H9 (cell line): ENCODE measurements around the gene APOL1. TPM values are rescaled to one million over a fixed set of nuclear protein-coding genes. Genes with fewer than 3 reads are reported as not detected.

Experiments used
- DNase-seq: peaks from one replicate; pipeline ENCODE4 v3.0.0-alpha.2; 2017
- H2AFZ ChIP-seq: one replicate; pipeline ENCODE4 v1.6.1; 2013; ENCODE audit warnings: mild to moderate bottlenecking, low read length, control low read depth, moderate library complexity
- H2AK5ac ChIP-seq: 2 replicates; pipeline ENCODE4 v1.6.1; 2013; ENCODE audit warnings: low read length, control low read depth, mixed read lengths; ENCODE audit not compliant: insufficient read length
- H2BK120ac ChIP-seq: one replicate; pipeline ENCODE4 v1.6.1; 2013; ENCODE audit warnings: low read depth, mild to moderate bottlenecking, low read length, control low read depth, inconsistent platforms; ENCODE audit not compliant: poor library complexity, severe bottlenecking
- H2BK12ac ChIP-seq: 2 replicates; pipeline ENCODE4 v1.6.1; 2013; ENCODE audit warnings: low read length, control low read depth, mixed read lengths, low read depth; ENCODE audit not compliant: insufficient read length
- H2BK15ac ChIP-seq: 2 replicates; pipeline ENCODE4 v1.6.1; 2013; ENCODE audit warnings: low read depth, low read length, control low read depth
- H2BK20ac ChIP-seq: one replicate; pipeline ENCODE4 v1.6.1; 2013; ENCODE audit warnings: low read depth, mild to moderate bottlenecking, low read length, control low read depth, inconsistent platforms; ENCODE audit not compliant: poor library complexity, severe bottlenecking
- H2BK5ac ChIP-seq: 2 replicates; pipeline ENCODE4 v1.6.1; 2013; ENCODE audit warnings: low read length, control low read depth, mixed read lengths; ENCODE audit not compliant: insufficient read length
- H3K14ac ChIP-seq: 2 replicates; pipeline ENCODE4 v1.6.1; 2013; ENCODE audit warnings: low read length, control low read depth; ENCODE audit not compliant: insufficient read depth
- H3K18ac ChIP-seq: 2 replicates; pipeline ENCODE4 v1.6.1; 2013; ENCODE audit warnings: low read depth, mild to moderate bottlenecking, mixed read lengths, low read length, control low read depth; ENCODE audit not compliant: insufficient read length
- H3K23ac ChIP-seq: 2 replicates; pipeline ENCODE4 v1.6.1; 2013; ENCODE audit warnings: low read length, control low read depth, mixed read lengths, low read depth; ENCODE audit not compliant: insufficient read length
- H3K23me2 ChIP-seq: 2 replicates; pipeline ENCODE4 v1.6.1; 2013; ENCODE audit warnings: low read depth, mild to moderate bottlenecking, mixed read lengths, low read length, control low read depth; ENCODE audit not compliant: insufficient read length, poor library complexity, severe bottlenecking
- H3K27ac ChIP-seq: 2 replicates; pipeline ENCODE4 v1.5.1; 2013; ENCODE audit warnings: low read length, control low read depth, mixed read lengths, low read depth; ENCODE audit not compliant: insufficient read length
- H3K27me3 ChIP-seq: 2 replicates; pipeline ENCODE4 v1.6.1; 2013; ENCODE audit warnings: low read length, control low read depth, inconsistent platforms; ENCODE audit not compliant: insufficient read depth
- H3K4ac ChIP-seq: 2 replicates; pipeline ENCODE4 v1.6.1; 2013; ENCODE audit warnings: low read depth, mild to moderate bottlenecking, control low read depth, inconsistent platforms, low read length, moderate library complexity
- H3K4me1 ChIP-seq: 2 replicates; pipeline ENCODE4 v1.6.1; 2013; ENCODE audit warnings: low read length, control low read depth, inconsistent platforms; ENCODE audit not compliant: insufficient read depth
- H3K4me2 ChIP-seq: 2 replicates; pipeline ENCODE4 v1.6.1; 2013; ENCODE audit warnings: low read length, control low read depth, mixed read lengths; ENCODE audit not compliant: insufficient read length, insufficient read depth
- H3K56ac ChIP-seq: 2 replicates; pipeline ENCODE4 v1.6.1; 2013; ENCODE audit warnings: low read depth, mild to moderate bottlenecking, mixed read lengths, low read length, control low read depth; ENCODE audit not compliant: insufficient read length
- H3K79me1 ChIP-seq: 2 replicates; pipeline ENCODE4 v1.6.1; 2013; ENCODE audit warnings: low read depth, mild to moderate bottlenecking, moderate library complexity, low read length, control low read depth, inconsistent platforms; ENCODE audit not compliant: insufficient read depth, poor library complexity, severe bottlenecking
- H3K79me2 ChIP-seq: 2 replicates; pipeline ENCODE4 v1.6.1; 2013; ENCODE audit warnings: low read length, control low read depth, inconsistent platforms; ENCODE audit not compliant: insufficient read depth
- H3K9ac ChIP-seq: 2 replicates; pipeline ENCODE4 v1.6.1; 2013; ENCODE audit warnings: low read length, control low read depth, mixed read lengths; ENCODE audit not compliant: insufficient read length; ENCODE audit errors: extremely low read depth
- H3K9me3 ChIP-seq: one replicate; pipeline ENCODE4 v1.6.1; 2013; ENCODE audit warnings: low read depth, low read length, inconsistent platforms; ENCODE audit not compliant: control insufficient read depth
- H3T11ph ChIP-seq: one replicate; pipeline ENCODE4 v1.6.1; 2013; ENCODE audit warnings: mild to moderate bottlenecking, low read length, control low read depth, inconsistent platforms
- H4K20me1 ChIP-seq: one replicate; pipeline ENCODE4 v1.6.1; 2013; ENCODE audit not compliant: control insufficient read depth, insufficient read length, insufficient read depth
- H4K5ac ChIP-seq: 2 replicates; pipeline ENCODE4 v1.6.1; 2013; ENCODE audit warnings: low read depth, mild to moderate bottlenecking, mixed read lengths, low read length, control low read depth; ENCODE audit not compliant: insufficient read length
- H4K8ac ChIP-seq: replicated peaks from 2 replicates; pipeline ENCODE4 v1.6.1; 2013; ENCODE audit warnings: low read length, control low read depth, mixed read lengths, low read depth; ENCODE audit not compliant: insufficient read length
- H4K91ac ChIP-seq: 2 replicates; pipeline ENCODE4 v1.6.1; 2013; ENCODE audit warnings: low read depth, mild to moderate bottlenecking, moderate library complexity, mixed read lengths, low read length, control low read depth; ENCODE audit not compliant: insufficient read length
- H3K27ac Mint-ChIP-seq, 3 experiments: 2 replicates in 2 of 3; 3 replicates in 1 of 3; pipeline ENCODE4 v1.8.0; 2020 to 2021; ENCODE audit warnings: mixed read lengths in 3 of 3, mild to moderate bottlenecking in 1 of 3, moderate library complexity in 1 of 3
- H3K27me3 Mint-ChIP-seq: 2 replicates; pipeline ENCODE4 v1.8.0; 2021; ENCODE audit warnings: low read depth, mild to moderate bottlenecking, moderate library complexity, mixed read lengths
- H3K36me3 Mint-ChIP-seq, 3 experiments: 2 replicates in 2 of 3; 3 replicates in 1 of 3; pipeline ENCODE4 v1.8.0; 2020 to 2021; ENCODE audit warnings: low read depth in 3 of 3, mixed read lengths in 3 of 3; ENCODE audit not compliant: insufficient read depth in 1 of 3
- H3K4me1 Mint-ChIP-seq, 2 experiments: 2 replicates each; pipeline ENCODE4 v1.8.0; 2020; ENCODE audit warnings: mixed read lengths in 2 of 2
- H3K4me3 Mint-ChIP-seq, 2 experiments: 2 replicates in 1 of 2; 3 replicates in 1 of 2; pipeline ENCODE4 v1.8.0; 2020 to 2021; ENCODE audit warnings: mild to moderate bottlenecking in 2 of 2, mixed read lengths in 2 of 2, moderate library complexity in 1 of 2
- H3K9me3 Mint-ChIP-seq, 2 experiments: 2 replicates in 1 of 2; 3 replicates in 1 of 2; pipeline ENCODE4 v1.8.0; 2020; ENCODE audit warnings: mild to moderate bottlenecking in 2 of 2, mixed read lengths in 2 of 2, moderate library complexity in 1 of 2
- WGBS: extraction: QIAGEN DNeasy Blood & Tissue Kit; methylation state at CpG from one replicate; pipeline ENCODE4 v1.1.7; 2013; ENCODE audit warnings: missing lambda C conversion rate, low lambda C conversion rate, mixed read lengths; ENCODE audit not compliant: insufficient read length; ENCODE audit errors: extremely low coverage; 5-methylcytosine and 5-hydroxymethylcytosine counted together
- total RNA-seq: library from RNA; stranded (reverse); gene quantifications from 2 replicates; pipeline ENCODE4 v1.2.1, GENCODE V29; 2021
- TF ChIP-seq, protein P1 (sequence below): fragments of 200-600 bp; sonication (generic); conservative IDR thresholded peaks from 3 replicates; pipeline ENCODE4 v1.8.0; 2021; ENCODE audit warnings: antibody characterized with exemption, mild to moderate bottlenecking

Gene APOL1
- total RNA-seq, 1 experiment from 2014 or later: not detected

DNA sequence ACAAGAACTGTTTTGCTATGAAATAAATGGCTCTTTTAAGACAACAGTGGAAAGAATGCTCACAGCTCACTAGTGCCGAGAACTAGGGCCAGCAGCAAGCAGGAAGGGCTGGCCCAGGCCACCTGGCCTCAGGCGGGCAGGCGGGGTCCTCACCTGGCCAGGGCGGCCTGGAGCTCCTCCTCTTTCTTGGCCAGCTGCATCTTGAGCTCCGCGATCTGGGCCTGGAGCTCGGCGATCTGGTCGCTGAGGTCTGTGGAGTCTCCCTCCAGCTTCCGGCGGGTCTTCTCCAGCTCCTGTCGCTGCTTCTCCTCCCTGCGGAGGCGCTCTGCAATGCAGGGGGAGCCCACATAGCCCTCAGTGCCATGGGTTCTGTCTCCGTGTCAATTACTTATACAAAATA is 43.8 kb downstream of the APOL1 start:
- Histone ChIP-seq H3K23me2 (no peaks in the 10 kb centered on the region), H3K9ac (no peak overlapping the region), H3K9me3 (no peaks in the 10 kb centered on the region), H4K91ac (no peak overlapping the region), H3K27me3 (no peaks in the 10 kb centered on the region), H4K5ac (no peak overlapping the region), H3K79me1 (no peaks in the 10 kb centered on the region), H3K14ac (no peak overlapping the region), H3K4me1 (no peaks in the 10 kb centered on the region), H2BK20ac (no peak overlapping the region), H2BK120ac (no peak overlapping the region), H3K4ac (no peak overlapping the region), H3K4me2 (no peak overlapping the region), H4K20me1 (no peaks in the 10 kb centered on the region), H3K18ac (no peak overlapping the region), H4K8ac (no peak overlapping the region), H2AFZ (no peak overlapping the region), H2AK5ac (no peak overlapping the region), H2BK5ac (no peak overlapping the region), H2BK12ac (no peak overlapping the region), H3K79me2 (no peaks in the 10 kb centered on the region), H3K56ac (no peak overlapping the region), H3K23ac (no peak overlapping the region), H3T11ph (no peak overlapping the region), H2BK15ac (no peak overlapping the region), H3K27ac (no peak overlapping the region)
- no peak for DNase-seq
- Mint-ChIP-seq H3K4me1 (0 out of 4 replicates have a peak, but pooled peaks cover 0 to 3% of the 10 kb centered on the region in 2 experiments), H3K36me3 (peaks cover 78 to 99% (median 96%) of the 10 kb centered on the region in 3 experiments), H3K4me3 (no peak overlapping the region), H3K9me3 (peaks cover 5% of the 10 kb centered on the region in 2 experiments; a peak in 3 of 5 replicates), H3K27me3 (no peaks in the 10 kb centered on the region; the same call in 1 of the 2 replicates), H3K27ac (no peak overlapping the region)
- TF ChIP-seq, protein P1, sequence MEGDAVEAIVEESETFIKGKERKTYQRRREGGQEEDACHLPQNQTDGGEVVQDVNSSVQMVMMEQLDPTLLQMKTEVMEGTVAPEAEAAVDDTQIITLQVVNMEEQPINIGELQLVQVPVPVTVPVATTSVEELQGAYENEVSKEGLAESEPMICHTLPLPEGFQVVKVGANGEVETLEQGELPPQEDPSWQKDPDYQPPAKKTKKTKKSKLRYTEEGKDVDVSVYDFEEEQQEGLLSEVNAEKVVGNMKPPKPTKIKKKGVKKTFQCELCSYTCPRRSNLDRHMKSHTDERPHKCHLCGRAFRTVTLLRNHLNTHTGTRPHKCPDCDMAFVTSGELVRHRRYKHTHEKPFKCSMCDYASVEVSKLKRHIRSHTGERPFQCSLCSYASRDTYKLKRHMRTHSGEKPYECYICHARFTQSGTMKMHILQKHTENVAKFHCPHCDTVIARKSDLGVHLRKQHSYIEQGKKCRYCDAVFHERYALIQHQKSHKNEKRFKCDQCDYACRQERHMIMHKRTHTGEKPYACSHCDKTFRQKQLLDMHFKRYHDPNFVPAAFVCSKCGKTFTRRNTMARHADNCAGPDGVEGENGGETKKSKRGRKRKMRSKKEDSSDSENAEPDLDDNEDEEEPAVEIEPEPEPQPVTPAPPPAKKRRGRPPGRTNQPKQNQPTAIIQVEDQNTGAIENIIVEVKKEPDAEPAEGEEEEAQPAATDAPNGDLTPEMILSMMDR: no peak
- WGBS: no CpG with 5 or more reads among the region's 15 CpGs
